Measurements from ENCODE around the gene MUC6. TPM values are rescaled to one million over a fixed set of nuclear protein-coding genes. Genes with fewer than 3 reads are reported as not detected.

The MUC6 gene
- total and polyA plus RNA-seq, 2 donors (not counting 3 experiments of a cell fraction or from before 2014, with no cell fraction given), result not detected

DNA sequence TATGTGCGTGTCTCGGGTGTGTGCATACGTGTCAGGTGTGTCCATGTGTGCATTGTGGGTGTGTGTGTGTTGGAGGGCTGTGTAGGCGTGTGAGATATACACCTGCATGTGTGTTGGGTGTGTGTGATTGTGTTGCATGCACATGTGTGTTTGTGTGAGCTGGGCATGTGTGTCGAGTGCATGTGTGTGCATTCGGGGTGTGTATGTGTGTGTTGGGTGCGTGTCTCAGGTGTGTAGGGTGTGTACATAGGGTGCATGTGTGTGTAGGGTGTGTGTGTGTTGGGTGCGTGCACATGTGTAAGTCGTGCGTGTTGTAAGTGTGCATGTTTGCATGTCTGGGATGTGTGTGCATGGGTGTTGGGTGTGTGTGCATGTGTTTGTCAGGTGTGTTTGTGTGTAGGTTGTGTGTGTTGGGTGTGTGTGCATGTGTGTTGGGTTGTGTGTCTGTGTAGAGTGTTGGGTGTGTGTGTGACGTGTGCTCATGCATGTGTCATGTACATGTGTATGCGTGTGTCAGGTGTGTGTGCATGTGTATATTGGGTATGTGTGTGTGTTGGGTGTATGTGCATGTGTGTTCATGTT lies 4.1 kb downstream of the MUC6 start:
- Histone ChIP-seq H4K20me1 (replicated peaks; ENCODE audit: control insufficient read depth, extremely low read depth, insufficient read depth, low read length) (no peaks in the 10 kb centered on the region), H3K9ac (replicated peaks; ENCODE audit: extremely low read depth, insufficient read depth, low read length) (no peak overlapping the region), H2AFZ (ENCODE audit: low read depth, low read length) (no peak overlapping the region), H3K9me3 (replicated peaks; ENCODE audit: control insufficient read depth, insufficient read depth, low read length) (no peaks in the 10 kb centered on the region), H3K4me2 (ENCODE audit: insufficient read depth, low read length) (no peak overlapping the region), H3K4me1 (ENCODE audit: control insufficient read depth, extremely low read depth, insufficient read depth, low read length) (no peaks in the 10 kb centered on the region), H3K36me3 (ENCODE audit: control insufficient read depth in 2 of 2, extremely low read depth in 1 of 2, insufficient read depth in 2 of 2, low read length in 2 of 2) (no peaks in the 10 kb centered on the region), H3K4me3 (replicated peaks in 1 of 3; ENCODE audit: insufficient read depth in 1 of 3, low read depth in 1 of 3, low read length in 3 of 3) (no peak overlapping the region), H3K27me3 (ENCODE audit: control insufficient read depth in 2 of 2, insufficient read depth in 2 of 2, low read length in 2 of 2) (no peaks in the 10 kb centered on the region), H3K79me2 (ENCODE audit: control insufficient read depth, insufficient read depth, low read length) (no peaks in the 10 kb centered on the region), H3K27ac (ENCODE audit: insufficient read depth, low read depth, low read length) (no peak overlapping the region), H3K9me1 (replicated peaks; ENCODE audit: control insufficient read depth, extremely low read depth, insufficient read depth, low read length) (no peaks in the 10 kb centered on the region)
- ChIA-PET CTCF (no interaction called here), POLR2A (no interaction called here)
- DNase-seq (ENCODE audit: low read depth, low spot score) (no peak), FAIRE-seq (no peak)
- TF ChIP-seq POLR2A (IDR thresholded peaks at IDR 0.05; ENCODE audit: low read depth, low read length) (no peak), POLR2AphosphoS5 (IDR thresholded peaks at IDR 0.05; ENCODE audit: insufficient read depth, low read depth, low read length) (no peak)
- TF ChIP-seq, protein P1, sequence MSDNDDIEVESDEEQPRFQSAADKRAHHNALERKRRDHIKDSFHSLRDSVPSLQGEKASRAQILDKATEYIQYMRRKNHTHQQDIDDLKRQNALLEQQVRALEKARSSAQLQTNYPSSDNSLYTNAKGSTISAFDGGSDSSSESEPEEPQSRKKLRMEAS (IDR thresholded peaks at IDR 0.05; ENCODE audit: insufficient read depth, insufficient read length), result no peak
- dilution Hi-C loops (cut with MboI; ENCODE audit: extremely low pct_ligation_motif_present, low sequenced_read_pairs), result no loop called here
- intact Hi-C loops (cut with micrococcal nuclease), result no loop called here
- no TSS peak for BruUV-seq (replicated peaks)

DNA sequence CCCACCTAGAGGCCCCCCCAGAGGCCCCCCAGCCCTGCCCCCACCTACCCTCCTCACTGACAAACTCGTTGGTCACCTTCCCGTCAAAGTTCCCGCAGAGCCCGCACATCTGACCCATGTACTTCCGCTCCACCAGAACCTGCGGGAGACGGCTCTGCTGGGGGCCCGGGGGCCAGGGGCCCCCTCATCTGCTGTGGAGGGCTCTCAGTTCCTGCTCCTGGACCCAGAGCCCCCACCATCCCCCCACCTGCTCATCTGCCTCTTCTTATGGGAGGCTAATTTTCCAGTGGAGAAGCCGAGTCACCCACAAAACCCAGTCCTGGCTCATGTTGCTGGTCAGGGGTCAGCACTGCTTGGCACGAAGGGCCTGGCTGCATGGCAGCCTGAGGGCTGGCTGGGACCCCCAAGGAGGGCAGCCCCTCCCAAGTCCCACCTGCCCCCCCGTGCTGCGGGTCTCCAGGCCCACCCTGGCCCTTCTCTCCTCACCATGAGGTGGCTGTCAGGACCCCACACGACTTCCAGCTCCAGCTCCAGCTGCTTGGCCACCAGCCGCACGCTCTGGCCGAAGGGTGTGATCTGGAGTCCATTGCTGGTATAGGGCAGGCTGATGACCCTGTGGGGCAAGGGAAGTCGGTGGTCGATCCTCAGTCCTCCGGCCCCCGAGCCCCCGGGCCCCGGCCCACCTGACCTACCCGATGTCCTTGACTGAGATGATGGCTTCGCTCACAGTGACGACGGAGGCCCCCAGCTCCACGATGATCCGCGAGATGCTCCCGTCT lies 5.2 kb downstream of the MUC6 start:
- TF ChIP-seq POLR2A (IDR thresholded peaks at IDR 0.05; ENCODE audit: low read depth, low read length), result no peak
- no peak for TF ChIP-seq MYC (IDR thresholded peaks at IDR 0.05; ENCODE audit: low read depth, low read length)
- TF ChIP-seq EZH2 (IDR thresholded peaks at IDR 0.05; ENCODE audit: borderline replicate concordance, low read depth, low read length, severe bottlenecking), result no peak
- no peak for TF ChIP-seq POLR2AphosphoS5 (IDR thresholded peaks at IDR 0.05; ENCODE audit: insufficient read depth, low read depth, low read length)
- no peak for TF ChIP-seq GATA2 (IDR thresholded peaks at IDR 0.05; ENCODE audit: insufficient read depth, insufficient read length, low read depth, low read length)
- TF ChIP-seq, protein P2, sequence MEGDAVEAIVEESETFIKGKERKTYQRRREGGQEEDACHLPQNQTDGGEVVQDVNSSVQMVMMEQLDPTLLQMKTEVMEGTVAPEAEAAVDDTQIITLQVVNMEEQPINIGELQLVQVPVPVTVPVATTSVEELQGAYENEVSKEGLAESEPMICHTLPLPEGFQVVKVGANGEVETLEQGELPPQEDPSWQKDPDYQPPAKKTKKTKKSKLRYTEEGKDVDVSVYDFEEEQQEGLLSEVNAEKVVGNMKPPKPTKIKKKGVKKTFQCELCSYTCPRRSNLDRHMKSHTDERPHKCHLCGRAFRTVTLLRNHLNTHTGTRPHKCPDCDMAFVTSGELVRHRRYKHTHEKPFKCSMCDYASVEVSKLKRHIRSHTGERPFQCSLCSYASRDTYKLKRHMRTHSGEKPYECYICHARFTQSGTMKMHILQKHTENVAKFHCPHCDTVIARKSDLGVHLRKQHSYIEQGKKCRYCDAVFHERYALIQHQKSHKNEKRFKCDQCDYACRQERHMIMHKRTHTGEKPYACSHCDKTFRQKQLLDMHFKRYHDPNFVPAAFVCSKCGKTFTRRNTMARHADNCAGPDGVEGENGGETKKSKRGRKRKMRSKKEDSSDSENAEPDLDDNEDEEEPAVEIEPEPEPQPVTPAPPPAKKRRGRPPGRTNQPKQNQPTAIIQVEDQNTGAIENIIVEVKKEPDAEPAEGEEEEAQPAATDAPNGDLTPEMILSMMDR (IDR thresholded peaks at IDR 0.05; ENCODE audit: extremely low read depth in 1 of 2, insufficient read depth in 1 of 2, low read depth in 1 of 2, low read length in 2 of 2), result no peak
- TF ChIP-seq, protein P1 (IDR thresholded peaks at IDR 0.05; ENCODE audit: insufficient read depth, insufficient read length), result no peak
- TF ChIP-seq JUN (IDR thresholded peaks at IDR 0.05; ENCODE audit: borderline replicate concordance, insufficient read depth, insufficient read length, low read depth), result no peak
- no peak for TF ChIP-seq FOS (IDR thresholded peaks at IDR 0.05; ENCODE audit: borderline replicate concordance, insufficient read depth, low read length)
- ChIA-PET POLR2A (no interaction called here), CTCF (no interaction called here)
- Histone ChIP-seq H4K20me1 (replicated peaks; ENCODE audit: control insufficient read depth, extremely low read depth, insufficient read depth, low read length) (no peaks in the 10 kb centered on the region), H3K9me3 (replicated peaks; ENCODE audit: control insufficient read depth, insufficient read depth, low read length) (no peaks in the 10 kb centered on the region), H3K27ac (ENCODE audit: insufficient read depth, low read depth, low read length) (no peak overlapping the region), H3K4me2 (ENCODE audit: insufficient read depth, low read length) (no peak overlapping the region), H3K9me1 (replicated peaks; ENCODE audit: control insufficient read depth, extremely low read depth, insufficient read depth, low read length) (no peaks in the 10 kb centered on the region), H3K4me3 (replicated peaks in 1 of 3; ENCODE audit: insufficient read depth in 1 of 3, low read depth in 1 of 3, low read length in 3 of 3) (no peak overlapping the region), H3K27me3 (ENCODE audit: control insufficient read depth in 2 of 2, insufficient read depth in 2 of 2, low read length in 2 of 2) (no peaks in the 10 kb centered on the region), H2AFZ (ENCODE audit: low read depth, low read length) (no peak overlapping the region), H3K36me3 (ENCODE audit: control insufficient read depth in 2 of 2, extremely low read depth in 1 of 2, insufficient read depth in 2 of 2, low read length in 2 of 2) (no peaks in the 10 kb centered on the region), H3K4me1 (ENCODE audit: control insufficient read depth, extremely low read depth, insufficient read depth, low read length) (no peaks in the 10 kb centered on the region), H3K79me2 (ENCODE audit: control insufficient read depth, insufficient read depth, low read length) (no peaks in the 10 kb centered on the region), H3K9ac (replicated peaks; ENCODE audit: extremely low read depth, insufficient read depth, low read length) (no peak overlapping the region)
- intact Hi-C loops (cut with micrococcal nuclease), result no loop called here
- BruUV-seq (replicated peaks), result no TSS peak
- no peak for FAIRE-seq
- no peak for DNase-seq (ENCODE audit: low read depth, low spot score)
- dilution Hi-C loops (cut with MboI; ENCODE audit: extremely low pct_ligation_motif_present, low sequenced_read_pairs), result no loop called here
